ENCODE data around the gene TM9SF4.

GRCh38 chr20:32204205-32205109, 94.9 kb downstream of the TM9SF4 start:
- TF ChIP-seq CTCF (IDR thresholded peaks at IDR 0.05; ENCODE audit: insufficient read depth, low read length) (no peak), POLR2AphosphoS5 (IDR thresholded peaks at IDR 0.05; ENCODE audit: low read depth) (no peak), GABPA (IDR thresholded peaks at IDR 0.05; ENCODE audit: low read depth) (no peak), REST (IDR thresholded peaks at IDR 0.05; ENCODE audit: insufficient replicate concordance, low read depth) (no peak), SPI1 (IDR thresholded peaks at IDR 0.05; ENCODE audit: borderline replicate concordance, low read depth) (no peak)

All from HL-60 (cell line).